GM23338 (cell line): Measurements from ENCODE around the gene DCDC1. TPM values are rescaled to one million over a fixed set of nuclear protein-coding genes. Genes with fewer than 3 reads are reported as not detected.
A peak's percentile ranks its signal among the peaks of the same experiment; 100 is the strongest.

ENCODE experiments used
- ATAC-seq: fragments of 200-7000 bp; cut with Tn5 transposase; 3 replicates; pipeline ENCODE4 v1.9.1; 2020
- DNase-seq: peaks from one replicate; pipeline ENCODE4 v3.0.0-alpha.2; 2015; ENCODE audit warnings: low spot score
- H2AFZ ChIP-seq: fragments of 200-600 bp; sonication (generic); 2 replicates; pipeline ENCODE4 v1.8.0; 2016; ENCODE audit warnings: antibody characterized with exemption, mild to moderate bottlenecking, moderate library complexity
- H3F3A ChIP-seq: fragments of 200-600 bp; sonication (generic); replicated peaks from 2 replicates; pipeline ENCODE4 v1.8.0; 2017; ENCODE audit warnings: antibody characterized with exemption, mixed run types, low read depth
- H3K27ac ChIP-seq: fragments of 200-600 bp; sonication (generic); 2 replicates; pipeline ENCODE4 v1.6.1; 2016; ENCODE audit warnings: low read depth
- H3K27me3 ChIP-seq: fragments of 200-600 bp; sonication (generic); 2 replicates; pipeline ENCODE4 v1.8.0; 2016; ENCODE audit warnings: mild to moderate bottlenecking, mixed run types, moderate library complexity; ENCODE audit not compliant: insufficient read depth
- H3K36me3 ChIP-seq: fragments of 200-600 bp; sonication (generic); 2 replicates; pipeline ENCODE4 v1.8.0; 2016; ENCODE audit warnings: mild to moderate bottlenecking; ENCODE audit not compliant: insufficient read depth
- H3K4me1 ChIP-seq: fragments of 200-600 bp; sonication (generic); 2 replicates; pipeline ENCODE4 v1.8.0; 2016; ENCODE audit warnings: mild to moderate bottlenecking, moderate library complexity; ENCODE audit not compliant: insufficient read depth
- H3K4me2 ChIP-seq: fragments of 200-600 bp; sonication (generic); 2 replicates; pipeline ENCODE4 v1.7.1; 2017; ENCODE audit warnings: mixed run types
- H3K4me3 ChIP-seq: fragments of 200-600 bp; sonication (generic); 2 replicates; pipeline ENCODE4 v1.6.1; 2016; ENCODE audit warnings: mixed run types
- H3K79me2 ChIP-seq: fragments of 200-600 bp; sonication (generic); replicated peaks from 2 replicates; pipeline ENCODE4 v1.8.0; 2017; ENCODE audit warnings: mild to moderate bottlenecking; ENCODE audit not compliant: insufficient read depth
- H3K9me2 ChIP-seq: fragments of 200-600 bp; sonication (generic); 2 replicates; pipeline ENCODE4 v1.8.0; 2017; ENCODE audit not compliant: insufficient read depth
- H4K20me1 ChIP-seq: fragments of 200-600 bp; sonication (generic); replicated peaks from 2 replicates; pipeline ENCODE4 v1.8.0; 2017; ENCODE audit warnings: mild to moderate bottlenecking; ENCODE audit not compliant: insufficient read depth
- H3K27ac Mint-ChIP-seq: 2 replicates; pipeline ENCODE4 v1.8.0; 2020; ENCODE audit warnings: inconsistent platforms, mild to moderate bottlenecking, moderate library complexity, mixed read lengths
- H3K27me3 Mint-ChIP-seq: 3 replicates; pipeline ENCODE4 v1.8.0; 2022; ENCODE audit warnings: low read depth, mild to moderate bottlenecking, moderate library complexity, mixed read lengths, inconsistent platforms; ENCODE audit not compliant: insufficient read depth, poor library complexity
- H3K36me3 Mint-ChIP-seq: 3 replicates; pipeline ENCODE4 v1.8.0; 2021; ENCODE audit warnings: low read depth, mild to moderate bottlenecking, inconsistent platforms, moderate library complexity, mixed read lengths
- H3K4me1 Mint-ChIP-seq: 3 replicates; pipeline ENCODE4 v1.8.0; 2020; ENCODE audit warnings: mild to moderate bottlenecking, inconsistent platforms, mixed read lengths
- H3K4me3 Mint-ChIP-seq: 3 replicates; pipeline ENCODE4 v1.8.0; 2021; ENCODE audit warnings: moderate library complexity, mild to moderate bottlenecking, inconsistent platforms, mixed read lengths
- H3K9me3 Mint-ChIP-seq: 3 replicates; pipeline ENCODE4 v1.8.0; 2020; ENCODE audit warnings: moderate library complexity, mild to moderate bottlenecking, inconsistent platforms, mixed read lengths
- CREB1 ChIP-seq: fragments of 250-450 bp; sonication (Bioruptor Pico); IDR thresholded peaks from 2 replicates; pipeline ENCODE4 v1.5.0; 2020; ENCODE audit warnings: low read depth, mild to moderate bottlenecking, moderate library complexity
- CTCF ChIP-seq, 2 experiments: fragments of 200-600 bp in 1 of 2; sonication (generic) in 1 of 2; conservative IDR thresholded peaks; 2 replicates each; pipeline versions ENCODE4 v1.5.1 to v1.6.1; 2016 to 2017; ENCODE audit warnings: antibody characterized with exemption in 2 of 2, low read depth in 2 of 2, mild to moderate bottlenecking in 2 of 2, moderate library complexity in 1 of 2
- EZH2 ChIP-seq: fragments of 200-600 bp; sonication (generic); IDR thresholded peaks from one replicate; pipeline ENCODE4 v1.8.0; 2017; ENCODE audit warnings: antibody characterized with exemption, mild to moderate bottlenecking, low read depth; ENCODE audit not compliant: unreplicated experiment
- EZH2phosphoT487 ChIP-seq: fragments of 200-600 bp; sonication (generic); IDR thresholded peaks from one replicate; pipeline ENCODE4 v1.8.1; 2018; ENCODE audit warnings: antibody characterized with exemption; ENCODE audit not compliant: unreplicated experiment
- JUNB ChIP-seq: IDR thresholded peaks from one replicate; pipeline ENCODE4 v1.6.1; 2016; ENCODE audit warnings: antibody characterized with exemption; ENCODE audit not compliant: unreplicated experiment
- NANOG ChIP-seq: IDR thresholded peaks from 2 replicates; pipeline ENCODE4 v1.6.1; 2016; ENCODE audit warnings: antibody characterized with exemption, borderline replicate concordance
- POLR2AphosphoS5 ChIP-seq: IDR thresholded peaks from 2 replicates; pipeline ENCODE4 v1.6.1; 2016; ENCODE audit warnings: antibody characterized with exemption, low read depth
- STAT1 ChIP-seq: IDR thresholded peaks from one replicate; pipeline ENCODE4 v1.6.1; 2016; ENCODE audit warnings: antibody characterized with exemption; ENCODE audit not compliant: unreplicated experiment
- ZNF114 ChIP-seq: fragments of 250-450 bp; sonication (Bioruptor Pico); IDR thresholded peaks from 2 replicates; pipeline ENCODE4 v1.5.0; 2020; ENCODE audit warnings: mild to moderate bottlenecking, moderate library complexity
- ZNF331 ChIP-seq: fragments of 250-450 bp; sonication (Bioruptor Pico); IDR thresholded peaks from 2 replicates; pipeline ENCODE4 v1.5.0; 2020; ENCODE audit warnings: low read depth, mild to moderate bottlenecking, moderate library complexity
- polyA plus RNA-seq: library from polyadenylated mRNA; unstranded; fragments of >200 nt; fragmentation: Nextera tagmentation; extraction: Ambion mirVana; gene quantifications from 2 replicates; pipeline ENCODE4 v1.2.1, GENCODE V29; 2016
- total RNA-seq: library from RNA; depleted of rRNA; stranded (reverse); fragments of >200 nt; shearing (Covaris generic); gene quantifications from 2 replicates; pipeline ENCODE4 v1.2.3, GENCODE V29; 2014
- TF ChIP-seq, protein P1 (sequence below): IDR thresholded peaks from one replicate; pipeline ENCODE4 v1.6.1; 2018; ENCODE audit warnings: antibody characterized with exemption; ENCODE audit not compliant: unreplicated experiment
- TF ChIP-seq, protein P2 (sequence below): fragments of 250-450 bp; sonication (Bioruptor Pico); IDR thresholded peaks from 2 replicates; pipeline ENCODE4 v1.5.0; 2020; ENCODE audit warnings: mild to moderate bottlenecking, moderate library complexity
- TF ChIP-seq, protein P3 (sequence below): IDR thresholded peaks from 2 replicates; pipeline ENCODE4 v1.6.1; 2016; ENCODE audit warnings: antibody characterized with exemption

Gene DCDC1
- total and polyA plus RNA-seq, 2 experiments from 2014 or later: 0.56 to 0.58 TPM

DNA sequence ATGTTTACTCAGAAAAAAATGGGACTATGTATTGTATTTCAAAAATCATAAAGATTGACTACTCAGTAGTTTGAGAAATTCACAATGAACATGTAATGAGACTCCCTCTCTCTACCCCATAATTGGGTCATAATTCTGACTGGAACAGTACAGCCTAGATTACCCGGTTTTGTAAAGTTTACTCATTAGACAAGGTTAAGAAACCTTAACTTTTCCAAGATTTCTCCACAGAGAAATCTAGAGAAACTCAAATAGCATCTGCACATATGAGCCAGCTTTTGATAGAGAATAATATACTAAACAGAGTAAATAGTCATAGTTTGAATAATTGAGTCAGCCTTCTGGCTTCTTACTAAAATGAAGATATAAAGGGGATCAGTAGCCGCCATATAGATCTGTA lies 452.3 kb downstream of the DCDC1 start:
- H3K4me3 Mint-ChIP-seq: no peak overlapping the region
- no peak overlapping the region; the same call in 1 of the 2 replicates for H3K27ac Mint-ChIP-seq
- Histone ChIP-seq H3K4me2 (no peak overlapping the region), H3K9me2 (no peaks in the 10 kb centered on the region), H3K27ac (no peak overlapping the region), H3K36me3 (no peaks in the 10 kb centered on the region), H3K4me1 (no peaks in the 10 kb centered on the region), H2AFZ (0 out of 2 replicates have a peak overlapping the region, but pooled peaks have one; percentile 10), H3K79me2 (no peaks in the 10 kb centered on the region), H4K20me1 (no peaks in the 10 kb centered on the region), H3F3A (no peaks in the 10 kb centered on the region), H3K27me3 (no peaks in the 10 kb centered on the region), H3K4me3 (no peak overlapping the region)
- DNase-seq (no peak), ATAC-seq (no peak)
- H3K9me3 Mint-ChIP-seq: no peaks in the 10 kb centered on the region
- TF ChIP-seq JUNB: no peak
- TF ChIP-seq NANOG: no peak
- TF ChIP-seq CTCF (conservative IDR thresholded peaks at IDR 0.05; ENCODE audit: low read depth in 2 of 2): no peak
- TF ChIP-seq, protein P1, sequence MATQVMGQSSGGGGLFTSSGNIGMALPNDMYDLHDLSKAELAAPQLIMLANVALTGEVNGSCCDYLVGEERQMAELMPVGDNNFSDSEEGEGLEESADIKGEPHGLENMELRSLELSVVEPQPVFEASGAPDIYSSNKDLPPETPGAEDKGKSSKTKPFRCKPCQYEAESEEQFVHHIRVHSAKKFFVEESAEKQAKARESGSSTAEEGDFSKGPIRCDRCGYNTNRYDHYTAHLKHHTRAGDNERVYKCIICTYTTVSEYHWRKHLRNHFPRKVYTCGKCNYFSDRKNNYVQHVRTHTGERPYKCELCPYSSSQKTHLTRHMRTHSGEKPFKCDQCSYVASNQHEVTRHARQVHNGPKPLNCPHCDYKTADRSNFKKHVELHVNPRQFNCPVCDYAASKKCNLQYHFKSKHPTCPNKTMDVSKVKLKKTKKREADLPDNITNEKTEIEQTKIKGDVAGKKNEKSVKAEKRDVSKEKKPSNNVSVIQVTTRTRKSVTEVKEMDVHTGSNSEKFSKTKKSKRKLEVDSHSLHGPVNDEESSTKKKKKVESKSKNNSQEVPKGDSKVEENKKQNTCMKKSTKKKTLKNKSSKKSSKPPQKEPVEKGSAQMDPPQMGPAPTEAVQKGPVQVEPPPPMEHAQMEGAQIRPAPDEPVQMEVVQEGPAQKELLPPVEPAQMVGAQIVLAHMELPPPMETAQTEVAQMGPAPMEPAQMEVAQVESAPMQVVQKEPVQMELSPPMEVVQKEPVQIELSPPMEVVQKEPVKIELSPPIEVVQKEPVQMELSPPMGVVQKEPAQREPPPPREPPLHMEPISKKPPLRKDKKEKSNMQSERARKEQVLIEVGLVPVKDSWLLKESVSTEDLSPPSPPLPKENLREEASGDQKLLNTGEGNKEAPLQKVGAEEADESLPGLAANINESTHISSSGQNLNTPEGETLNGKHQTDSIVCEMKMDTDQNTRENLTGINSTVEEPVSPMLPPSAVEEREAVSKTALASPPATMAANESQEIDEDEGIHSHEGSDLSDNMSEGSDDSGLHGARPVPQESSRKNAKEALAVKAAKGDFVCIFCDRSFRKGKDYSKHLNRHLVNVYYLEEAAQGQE: no peak
- no peak for TF ChIP-seq ZNF331 (CRISPR knock-in tag)
- TF ChIP-seq ZNF114 (CRISPR knock-in tag): no peak
- TF ChIP-seq STAT1: no peak
- TF ChIP-seq, protein P2, sequence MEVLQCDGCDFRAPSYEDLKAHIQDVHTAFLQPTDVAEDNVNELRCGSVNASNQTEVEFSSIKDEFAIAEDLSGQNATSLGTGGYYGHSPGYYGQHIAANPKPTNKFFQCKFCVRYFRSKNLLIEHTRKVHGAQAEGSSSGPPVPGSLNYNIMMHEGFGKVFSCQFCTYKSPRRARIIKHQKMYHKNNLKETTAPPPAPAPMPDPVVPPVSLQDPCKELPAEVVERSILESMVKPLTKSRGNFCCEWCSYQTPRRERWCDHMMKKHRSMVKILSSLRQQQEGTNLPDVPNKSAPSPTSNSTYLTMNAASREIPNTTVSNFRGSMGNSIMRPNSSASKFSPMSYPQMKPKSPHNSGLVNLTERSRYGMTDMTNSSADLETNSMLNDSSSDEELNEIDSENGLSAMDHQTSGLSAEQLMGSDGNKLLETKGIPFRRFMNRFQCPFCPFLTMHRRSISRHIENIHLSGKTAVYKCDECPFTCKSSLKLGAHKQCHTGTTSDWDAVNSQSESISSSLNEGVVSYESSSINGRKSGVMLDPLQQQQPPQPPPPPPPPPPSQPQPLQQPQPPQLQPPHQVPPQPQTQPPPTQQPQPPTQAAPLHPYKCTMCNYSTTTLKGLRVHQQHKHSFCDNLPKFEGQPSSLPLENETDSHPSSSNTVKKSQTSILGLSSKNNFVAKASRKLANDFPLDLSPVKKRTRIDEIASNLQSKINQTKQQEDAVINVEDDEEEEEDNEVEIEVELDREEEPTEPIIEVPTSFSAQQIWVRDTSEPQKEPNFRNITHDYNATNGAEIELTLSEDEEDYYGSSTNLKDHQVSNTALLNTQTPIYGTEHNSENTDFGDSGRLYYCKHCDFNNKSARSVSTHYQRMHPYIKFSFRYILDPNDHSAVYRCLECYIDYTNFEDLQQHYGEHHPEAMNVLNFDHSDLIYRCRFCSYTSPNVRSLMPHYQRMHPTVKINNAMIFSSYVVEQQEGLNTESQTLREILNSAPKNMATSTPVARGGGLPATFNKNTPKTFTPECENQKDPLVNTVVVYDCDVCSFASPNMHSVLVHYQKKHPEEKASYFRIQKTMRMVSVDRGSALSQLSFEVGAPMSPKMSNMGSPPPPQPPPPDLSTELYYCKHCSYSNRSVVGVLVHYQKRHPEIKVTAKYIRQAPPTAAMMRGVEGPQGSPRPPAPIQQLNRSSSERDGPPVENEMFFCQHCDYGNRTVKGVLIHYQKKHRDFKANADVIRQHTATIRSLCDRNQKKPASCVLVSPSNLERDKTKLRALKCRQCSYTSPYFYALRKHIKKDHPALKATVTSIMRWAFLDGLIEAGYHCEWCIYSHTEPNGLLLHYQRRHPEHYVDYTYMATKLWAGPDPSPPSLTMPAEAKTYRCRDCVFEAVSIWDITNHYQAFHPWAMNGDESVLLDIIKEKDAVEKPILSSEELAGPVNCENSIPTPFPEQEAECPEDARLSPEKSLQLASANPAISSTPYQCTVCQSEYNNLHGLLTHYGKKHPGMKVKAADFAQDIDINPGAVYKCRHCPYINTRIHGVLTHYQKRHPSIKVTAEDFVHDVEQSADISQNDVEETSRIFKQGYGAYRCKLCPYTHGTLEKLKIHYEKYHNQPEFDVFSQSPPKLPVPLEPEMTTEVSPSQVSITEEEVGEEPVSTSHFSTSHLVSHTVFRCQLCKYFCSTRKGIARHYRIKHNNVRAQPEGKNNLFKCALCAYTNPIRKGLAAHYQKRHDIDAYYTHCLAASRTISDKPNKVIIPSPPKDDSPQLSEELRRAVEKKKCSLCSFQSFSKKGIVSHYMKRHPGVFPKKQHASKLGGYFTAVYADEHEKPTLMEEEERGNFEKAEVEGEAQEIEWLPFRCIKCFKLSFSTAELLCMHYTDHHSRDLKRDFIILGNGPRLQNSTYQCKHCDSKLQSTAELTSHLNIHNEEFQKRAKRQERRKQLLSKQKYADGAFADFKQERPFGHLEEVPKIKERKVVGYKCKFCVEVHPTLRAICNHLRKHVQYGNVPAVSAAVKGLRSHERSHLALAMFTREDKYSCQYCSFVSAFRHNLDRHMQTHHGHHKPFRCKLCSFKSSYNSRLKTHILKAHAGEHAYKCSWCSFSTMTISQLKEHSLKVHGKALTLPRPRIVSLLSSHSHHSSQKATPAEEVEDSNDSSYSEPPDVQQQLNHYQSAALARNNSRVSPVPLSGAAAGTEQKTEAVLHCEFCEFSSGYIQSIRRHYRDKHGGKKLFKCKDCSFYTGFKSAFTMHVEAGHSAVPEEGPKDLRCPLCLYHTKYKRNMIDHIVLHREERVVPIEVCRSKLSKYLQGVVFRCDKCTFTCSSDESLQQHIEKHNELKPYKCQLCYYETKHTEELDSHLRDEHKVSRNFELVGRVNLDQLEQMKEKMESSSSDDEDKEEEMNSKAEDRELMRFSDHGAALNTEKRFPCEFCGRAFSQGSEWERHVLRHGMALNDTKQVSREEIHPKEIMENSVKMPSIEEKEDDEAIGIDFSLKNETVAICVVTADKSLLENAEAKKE: no peak
- TF ChIP-seq EZH2phosphoT487: no peak
- TF ChIP-seq EZH2: no peak
- TF ChIP-seq, protein P3, sequence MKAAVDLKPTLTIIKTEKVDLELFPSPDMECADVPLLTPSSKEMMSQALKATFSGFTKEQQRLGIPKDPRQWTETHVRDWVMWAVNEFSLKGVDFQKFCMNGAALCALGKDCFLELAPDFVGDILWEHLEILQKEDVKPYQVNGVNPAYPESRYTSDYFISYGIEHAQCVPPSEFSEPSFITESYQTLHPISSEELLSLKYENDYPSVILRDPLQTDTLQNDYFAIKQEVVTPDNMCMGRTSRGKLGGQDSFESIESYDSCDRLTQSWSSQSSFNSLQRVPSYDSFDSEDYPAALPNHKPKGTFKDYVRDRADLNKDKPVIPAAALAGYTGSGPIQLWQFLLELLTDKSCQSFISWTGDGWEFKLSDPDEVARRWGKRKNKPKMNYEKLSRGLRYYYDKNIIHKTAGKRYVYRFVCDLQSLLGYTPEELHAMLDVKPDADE: no peak
- TF ChIP-seq POLR2AphosphoS5: no peak
- no peak for TF ChIP-seq CREB1 (CRISPR knock-in tag)
- peaks cover 16% of the 10 kb centered on the region for H3K4me1 Mint-ChIP-seq
- H3K36me3 Mint-ChIP-seq: no peaks in the 10 kb centered on the region
- H3K27me3 Mint-ChIP-seq: no peaks in the 10 kb centered on the region
